ENCODE measurements around the gene FAM177A1. TPM values are rescaled to one million over a fixed set of nuclear protein-coding genes. Genes with fewer than 3 reads are reported as not detected.

FAM177A1 gene
- total and polyA plus RNA-seq, 2 of the 13 experiments (the other 11 are each of a cell fraction or from before 2014, with no cell fraction given) = 72.9 to 119 TPM

DNA sequence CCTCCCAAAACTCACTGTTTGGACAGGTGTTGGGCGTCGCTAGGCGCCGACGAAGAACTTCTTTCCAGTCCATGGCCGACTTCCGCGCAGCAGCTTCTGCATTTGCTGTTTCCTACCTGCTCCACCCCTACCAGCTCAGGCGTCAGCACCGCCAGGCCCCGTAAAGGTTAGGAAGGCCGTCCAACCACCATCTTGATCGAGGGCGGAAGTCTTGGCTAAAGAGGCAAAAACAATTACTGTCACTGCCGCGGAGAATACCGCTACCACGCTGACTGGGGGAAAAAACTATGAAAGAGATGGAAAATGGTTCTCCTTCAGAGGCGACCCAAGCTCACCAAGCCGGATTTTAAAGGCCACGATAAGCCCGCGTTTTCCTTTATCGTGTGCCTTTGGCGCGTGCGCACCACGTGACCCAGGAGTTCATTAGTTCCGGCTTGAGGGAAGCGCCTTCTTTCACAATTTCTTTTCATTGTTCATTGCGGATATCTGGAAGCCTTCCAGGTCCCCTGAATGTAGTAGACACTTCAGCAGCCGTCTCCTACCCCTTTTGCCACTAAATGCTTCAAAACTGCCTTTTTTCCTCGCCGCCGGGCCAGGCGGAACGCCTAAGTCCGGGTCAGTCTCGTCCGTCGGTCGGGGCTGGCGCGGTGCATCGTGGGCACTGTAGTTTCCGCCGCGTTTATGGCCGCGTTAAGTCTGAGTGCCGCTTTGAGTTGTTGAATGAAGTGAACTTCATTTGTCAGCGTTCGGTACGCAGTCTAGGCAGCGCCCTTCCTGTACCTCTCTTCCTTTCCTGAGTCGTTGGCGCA lies 76.0 kb downstream of the FAM177A1 start, which contains the start of the genes PPP2R3C and PRORP (continued):
- TF ChIP-seq, protein P1, sequence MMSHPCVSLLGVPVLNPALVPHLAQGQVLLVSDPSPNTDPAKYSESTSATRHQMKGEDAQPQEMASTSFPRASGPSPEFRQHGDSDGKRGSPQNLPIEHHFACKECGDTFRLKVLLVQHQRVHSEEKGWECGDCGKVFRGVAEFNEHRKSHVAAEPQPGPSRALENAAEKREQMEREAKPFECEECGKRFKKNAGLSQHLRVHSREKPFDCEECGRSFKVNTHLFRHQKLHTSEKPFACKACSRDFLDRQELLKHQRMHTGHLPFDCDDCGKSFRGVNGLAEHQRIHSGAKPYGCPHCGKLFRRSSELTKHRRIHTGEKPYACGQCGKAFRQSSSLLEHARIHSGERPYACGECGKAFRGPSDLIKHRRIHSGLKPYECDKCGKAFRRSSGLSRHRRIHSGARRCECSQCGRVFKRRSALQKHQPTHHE (CRISPR knock-in tag; IDR thresholded peaks at IDR 0.05; ENCODE audit: borderline replicate concordance) = peak; percentile 93
- TF ChIP-seq MAF1 (CRISPR knock-in tag; IDR thresholded peaks at IDR 0.05; ENCODE audit: borderline replicate concordance) (peak; percentile 91; the same call in 1 of the 2 replicates), ZNF761 (CRISPR knock-in tag; conservative IDR thresholded peaks at IDR 0.05) (peak; percentile 99), ZFP37 (CRISPR knock-in tag; IDR thresholded peaks at IDR 0.05; ENCODE audit: borderline replicate concordance) (peak; percentile 99; the same call in 1 of the 2 replicates), ZNF3 (CRISPR knock-in tag; IDR thresholded peaks at IDR 0.05) (peak; percentile 79), NBN (conservative IDR thresholded peaks at IDR 0.05) (no peak), ZNF737 (CRISPR knock-in tag; IDR thresholded peaks at IDR 0.05; ENCODE audit: borderline replicate concordance) (peak; percentile 99)
- TF ChIP-seq, protein P2, sequence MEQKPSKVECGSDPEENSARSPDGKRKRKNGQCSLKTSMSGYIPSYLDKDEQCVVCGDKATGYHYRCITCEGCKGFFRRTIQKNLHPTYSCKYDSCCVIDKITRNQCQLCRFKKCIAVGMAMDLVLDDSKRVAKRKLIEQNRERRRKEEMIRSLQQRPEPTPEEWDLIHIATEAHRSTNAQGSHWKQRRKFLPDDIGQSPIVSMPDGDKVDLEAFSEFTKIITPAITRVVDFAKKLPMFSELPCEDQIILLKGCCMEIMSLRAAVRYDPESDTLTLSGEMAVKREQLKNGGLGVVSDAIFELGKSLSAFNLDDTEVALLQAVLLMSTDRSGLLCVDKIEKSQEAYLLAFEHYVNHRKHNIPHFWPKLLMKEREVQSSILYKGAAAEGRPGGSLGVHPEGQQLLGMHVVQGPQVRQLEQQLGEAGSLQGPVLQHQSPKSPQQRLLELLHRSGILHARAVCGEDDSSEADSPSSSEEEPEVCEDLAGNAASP (CRISPR knock-in tag; IDR thresholded peaks at IDR 0.05; ENCODE audit: borderline replicate concordance) = peak; percentile 81
- TF ChIP-seq, protein P3, sequence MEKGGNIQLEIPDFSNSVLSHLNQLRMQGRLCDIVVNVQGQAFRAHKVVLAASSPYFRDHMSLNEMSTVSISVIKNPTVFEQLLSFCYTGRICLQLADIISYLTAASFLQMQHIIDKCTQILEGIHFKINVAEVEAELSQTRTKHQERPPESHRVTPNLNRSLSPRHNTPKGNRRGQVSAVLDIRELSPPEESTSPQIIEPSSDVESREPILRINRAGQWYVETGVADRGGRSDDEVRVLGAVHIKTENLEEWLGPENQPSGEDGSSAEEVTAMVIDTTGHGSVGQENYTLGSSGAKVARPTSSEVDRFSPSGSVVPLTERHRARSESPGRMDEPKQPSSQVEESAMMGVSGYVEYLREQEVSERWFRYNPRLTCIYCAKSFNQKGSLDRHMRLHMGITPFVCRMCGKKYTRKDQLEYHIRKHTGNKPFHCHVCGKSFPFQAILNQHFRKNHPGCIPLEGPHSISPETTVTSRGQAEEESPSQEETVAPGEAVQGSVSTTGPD (CRISPR knock-in tag; IDR thresholded peaks at IDR 0.05) = peak; percentile 85
